ENCODE data around the gene SH2B2.
"Not testable (repeated sequence)": the region's sequence is repeated elsewhere in the genome, so short reads cannot be mapped to it uniquely, and the experiment has no call there.

Gene SH2B2

GRCh38 chr7:102285540-102286236 is 980 bp upstream of the SH2B2 start:
- no peak for DNase-seq (ENCODE audit: low read depth in 2 of 2)

- DNase-seq (ENCODE audit: low read depth in 2 of 2), result no peak
Measured at GRCh38 chr7:102287111-102287980, 678 bp downstream of the SH2B2 start.

GRCh38 chr7:102287981-102288278 is 1.3 kb downstream of the SH2B2 start:
- DNase-seq (ENCODE audit: low read depth in 2 of 2), result no peak

GRCh38 chr7:102288285-102288930 is 1.7 kb downstream of the SH2B2 start:
- DNase-seq (ENCODE audit: low read depth in 2 of 2), result no peak

GRCh38 chr7:102289057-102289456 is 2.4 kb downstream of the SH2B2 start:
- no peak for DNase-seq (ENCODE audit: low read depth in 2 of 2)

- DNase-seq (ENCODE audit: low read depth in 2 of 2), result no peak
Measured at GRCh38 chr7:102291056-102291915, 4.6 kb downstream of the SH2B2 start.

GRCh38 chr7:102291916-102292267 is 5.2 kb downstream of the SH2B2 start:
- no peak for DNase-seq (ENCODE audit: low read depth in 2 of 2)

- no peak for DNase-seq (ENCODE audit: low read depth in 2 of 2)
Measured at GRCh38 chr7:102292813-102293798, 6.4 kb downstream of the SH2B2 start.

GRCh38 chr7:102294589-102294988 is 7.9 kb downstream of the SH2B2 start:
- no peak for DNase-seq (ENCODE audit: low read depth in 2 of 2)

GRCh38 chr7:102295346-102296178 is 8.9 kb downstream of the SH2B2 start:
- no peak for DNase-seq (ENCODE audit: low read depth in 2 of 2)

GRCh38 chr7:102296179-102296438 is 9.4 kb downstream of the SH2B2 start:
- DNase-seq (ENCODE audit: low read depth in 2 of 2), result no peak

GRCh38 chr7:102296514-102296913 is 9.8 kb downstream of the SH2B2 start:
- DNase-seq (ENCODE audit: low read depth in 2 of 2), result no peak

- no peak for DNase-seq (ENCODE audit: low read depth in 2 of 2)
Measured at GRCh38 chr7:102297487-102298218, 11.0 kb downstream of the SH2B2 start.

GRCh38 chr7:102300643-102301221 is 14.1 kb downstream of the SH2B2 start:
- DNase-seq (ENCODE audit: low read depth in 2 of 2), result no peak

GRCh38 chr7:102301367-102301766 is 14.7 kb downstream of the SH2B2 start:
- DNase-seq (ENCODE audit: low read depth in 2 of 2), result not testable (repeated sequence)

- DNase-seq (ENCODE audit: low read depth in 2 of 2), result no peak
Measured at GRCh38 chr7:102302025-102302424, 15.4 kb downstream of the SH2B2 start.

- DNase-seq (ENCODE audit: low read depth in 2 of 2), result no peak
Measured at GRCh38 chr7:102303669-102304422, 17.2 kb downstream of the SH2B2 start.

GRCh38 chr7:102304668-102305067 is 18.0 kb downstream of the SH2B2 start:
- no peak for DNase-seq (ENCODE audit: low read depth in 2 of 2)
